ENCODE measurements around the gene STK39. TPM values are rescaled to one million over a fixed set of nuclear protein-coding genes. Genes with fewer than 3 reads are reported as not detected.
A peak's percentile ranks its signal among the peaks of the same experiment; 100 is the strongest.
"Not testable (repeated sequence)": the region's sequence is repeated elsewhere in the genome, so short reads cannot be mapped to it uniquely, and the experiment has no call there.

Gene STK39
- total RNA-seq, 1 donor from 2014 or later = 17.7 TPM

DNA sequence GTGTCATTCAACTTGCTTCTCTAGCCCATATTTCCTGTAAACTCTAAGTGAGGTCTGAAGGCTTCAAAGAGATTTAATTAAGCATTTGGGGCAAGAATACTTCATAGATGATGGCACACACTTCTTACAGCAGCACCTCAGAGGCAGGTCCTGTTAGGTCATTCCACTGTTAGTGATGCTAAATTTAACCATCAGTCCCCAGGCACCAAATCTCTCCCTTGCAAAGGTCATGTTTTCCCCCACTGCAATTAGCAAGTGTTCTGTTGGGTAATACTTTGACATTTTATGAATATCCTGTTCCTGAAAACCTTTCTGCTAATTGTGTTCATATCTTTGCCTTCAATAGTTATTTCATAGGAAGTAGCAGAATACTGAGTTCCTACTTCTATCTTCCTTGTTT, 117.0 kb downstream of the STK39 start:
- DNase-seq (ENCODE audit: missing footprints) (no peak), ATAC-seq (peak; percentile 68)
- intact Hi-C loops (cut with DNase I) = no loop called here

GRCh38 chr2:168127371-168127770, 120.0 kb downstream of the STK39 start:
- DNase-seq (ENCODE audit: missing footprints) (no peak), ATAC-seq (no peak)
- intact Hi-C loops (cut with DNase I) = no loop called here

GRCh38 chr2:168122210-168122609, 125.2 kb downstream of the STK39 start:
- DNase-seq (ENCODE audit: missing footprints); intact Hi-C loops (cut with DNase I); ATAC-seq: not testable (repeated sequence)

- intact Hi-C loops (cut with DNase I) = no loop called here
- ATAC-seq (no peak), DNase-seq (ENCODE audit: missing footprints) (no peak)
These were observed 126.7 kb downstream of the STK39 start for GRCh38 chr2:168120730-168121129.

- DNase-seq (ENCODE audit: missing footprints) (no peak), ATAC-seq (no peak)
- intact Hi-C loops (cut with DNase I) = no loop called here
These were observed 127.1 kb downstream of the STK39 start for GRCh38 chr2:168120310-168120709.

DNA sequence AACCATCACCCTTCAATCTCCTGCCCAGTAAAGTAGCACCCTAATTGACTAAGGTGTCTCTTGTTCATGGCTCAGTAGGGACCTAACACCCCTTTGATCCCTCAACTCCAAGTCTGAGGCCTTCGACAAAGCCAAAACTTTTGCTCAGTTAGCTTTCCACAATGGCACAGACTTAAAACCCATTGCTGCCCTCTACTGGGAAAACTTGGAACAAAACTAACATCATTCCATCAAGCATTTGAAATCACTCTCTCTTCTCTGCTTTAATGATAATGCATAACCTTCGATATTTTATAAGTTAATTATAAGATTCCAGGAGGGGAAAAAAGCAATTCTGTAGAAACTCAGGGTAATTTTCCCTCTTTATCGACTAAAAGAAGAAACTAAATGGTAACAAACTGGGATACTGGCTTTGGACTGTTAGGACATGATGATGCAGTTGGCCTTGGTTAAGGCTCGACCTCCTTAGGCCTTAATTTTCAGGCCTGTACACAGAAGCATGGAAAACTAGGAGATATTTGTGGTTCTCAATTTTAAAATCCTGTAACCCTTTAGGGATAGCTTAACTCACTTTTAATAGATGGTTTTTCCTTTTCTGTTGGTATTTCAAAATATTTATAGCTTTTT, 127.8 kb downstream of the STK39 start:
- intact Hi-C loops (cut with DNase I) = loop anchor here (2.0 to 10.0 kb wide), 2 partner anchors 155 to 1585 kb away; no protein-coding TSS in a partner anchor
- DNase-seq (ENCODE audit: missing footprints) (no peak), ATAC-seq (peak; percentile 55)

GRCh38 chr2:168118733-168119514, 128.5 kb downstream of the STK39 start:
- ATAC-seq (peak; percentile 74), DNase-seq (ENCODE audit: missing footprints) (no peak)
- intact Hi-C loops (cut with DNase I) = loop anchor here (2.0 to 10.0 kb wide), 2 partner anchors 154 to 1584 kb away; no protein-coding TSS in a partner anchor

- ATAC-seq (no peak), DNase-seq (ENCODE audit: missing footprints) (no peak)
- intact Hi-C loops (cut with DNase I) = loop anchor here (10.0 kb wide), 1 partner anchor 1582 kb away; no protein-coding TSS in a partner anchor
These were observed 130.9 kb downstream of the STK39 start for GRCh38 chr2:168116448-168116847.

DNA sequence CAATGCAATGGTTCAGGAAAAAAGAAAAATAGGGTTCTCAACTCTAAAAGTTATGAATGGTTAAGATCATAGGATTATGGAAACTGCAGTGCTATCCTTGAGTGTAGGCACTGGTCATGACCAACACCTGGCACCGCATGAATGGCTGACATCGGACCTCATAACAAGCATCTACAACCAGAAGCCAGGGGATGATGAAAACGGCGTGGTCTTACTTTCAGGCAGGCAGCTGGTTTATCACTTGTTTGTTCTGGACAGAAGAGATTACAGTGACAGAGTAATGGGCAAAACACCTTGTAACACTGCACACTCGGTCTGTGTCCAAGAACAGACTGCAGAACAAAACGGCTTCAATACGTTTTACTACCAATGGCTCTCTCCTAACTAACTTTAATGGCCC, 132.8 kb downstream of the STK39 start:
- DNase-seq (ENCODE audit: missing footprints) = no peak
- no peak for ATAC-seq
- intact Hi-C loops (cut with DNase I) = loop anchor here (10.0 kb wide), 1 partner anchor 1580 kb away; no protein-coding TSS in a partner anchor

- DNase-seq (ENCODE audit: missing footprints) = no peak
- no peak for ATAC-seq
- intact Hi-C loops (cut with DNase I) = loop anchor here (10.0 kb wide), 1 partner anchor 1579 kb away; no protein-coding TSS in a partner anchor
These were observed 133.4 kb downstream of the STK39 start for GRCh38 chr2:168114040-168114439.

DNA sequence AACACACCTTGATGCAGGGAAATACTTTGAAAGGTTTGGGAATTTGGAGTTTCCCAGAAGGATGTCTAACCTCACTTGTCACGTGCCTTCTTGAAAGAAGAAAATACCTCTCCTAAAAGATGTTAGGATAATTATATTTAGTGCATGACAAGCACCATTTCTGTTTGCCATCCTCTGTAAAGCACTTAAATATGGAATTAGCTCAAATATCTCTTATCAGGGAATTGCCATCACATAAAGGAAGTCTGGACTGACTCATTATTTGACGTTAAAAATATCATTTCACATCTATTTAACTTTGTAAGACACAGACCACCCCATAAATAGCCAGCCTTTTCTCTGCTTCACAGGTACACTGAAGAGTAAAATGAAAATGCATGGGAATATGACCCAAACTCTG, 140.1 kb downstream of the STK39 start:
- no peak for ATAC-seq
- intact Hi-C loops (cut with DNase I) = no loop called here
- no peak for DNase-seq (ENCODE audit: missing footprints)

DNA sequence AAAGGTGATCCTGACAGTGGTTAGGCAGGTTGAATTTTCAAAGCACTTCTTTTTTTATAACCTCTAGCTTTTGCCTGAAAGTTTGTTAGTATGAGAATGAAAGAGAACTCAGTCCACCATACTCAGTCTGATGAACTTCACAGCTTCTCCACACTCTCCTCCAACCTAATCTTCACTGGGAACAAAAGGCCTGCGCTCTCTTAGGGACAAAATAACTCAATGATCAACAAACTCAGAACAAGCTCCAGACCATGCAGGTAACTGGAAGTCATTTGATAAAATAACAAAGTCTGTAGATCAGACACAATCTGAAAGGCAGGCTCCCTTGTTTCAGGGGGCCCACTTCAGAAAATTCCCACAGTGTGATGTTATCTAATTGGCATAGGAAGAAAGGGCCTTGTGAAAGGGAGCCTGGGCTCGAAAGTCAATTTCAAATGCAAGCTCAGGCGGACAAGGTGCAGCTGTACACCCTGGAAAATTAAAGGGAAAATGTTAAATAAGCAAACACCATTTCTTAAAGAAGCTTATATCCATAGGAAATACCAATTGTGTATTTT, 142.2 kb downstream of the STK39 start:
- DNase-seq (ENCODE audit: missing footprints) (no peak), ATAC-seq (no peak)
- intact Hi-C loops (cut with DNase I) = no loop called here

GRCh38 chr2:168097431-168097830, 150.0 kb downstream of the STK39 start:
- no peak for DNase-seq (ENCODE audit: missing footprints)
- ATAC-seq = no peak
- intact Hi-C loops (cut with DNase I) = no loop called here

GRCh38 chr2:168096158-168096557, 151.2 kb downstream of the STK39 start:
- no peak for DNase-seq (ENCODE audit: missing footprints)
- no peak for ATAC-seq
- intact Hi-C loops (cut with DNase I) = no loop called here

- intact Hi-C loops (cut with DNase I) = no loop called here
These were observed 155.4 kb downstream of the STK39 start for GRCh38 chr2:168091986-168092385.

DNA sequence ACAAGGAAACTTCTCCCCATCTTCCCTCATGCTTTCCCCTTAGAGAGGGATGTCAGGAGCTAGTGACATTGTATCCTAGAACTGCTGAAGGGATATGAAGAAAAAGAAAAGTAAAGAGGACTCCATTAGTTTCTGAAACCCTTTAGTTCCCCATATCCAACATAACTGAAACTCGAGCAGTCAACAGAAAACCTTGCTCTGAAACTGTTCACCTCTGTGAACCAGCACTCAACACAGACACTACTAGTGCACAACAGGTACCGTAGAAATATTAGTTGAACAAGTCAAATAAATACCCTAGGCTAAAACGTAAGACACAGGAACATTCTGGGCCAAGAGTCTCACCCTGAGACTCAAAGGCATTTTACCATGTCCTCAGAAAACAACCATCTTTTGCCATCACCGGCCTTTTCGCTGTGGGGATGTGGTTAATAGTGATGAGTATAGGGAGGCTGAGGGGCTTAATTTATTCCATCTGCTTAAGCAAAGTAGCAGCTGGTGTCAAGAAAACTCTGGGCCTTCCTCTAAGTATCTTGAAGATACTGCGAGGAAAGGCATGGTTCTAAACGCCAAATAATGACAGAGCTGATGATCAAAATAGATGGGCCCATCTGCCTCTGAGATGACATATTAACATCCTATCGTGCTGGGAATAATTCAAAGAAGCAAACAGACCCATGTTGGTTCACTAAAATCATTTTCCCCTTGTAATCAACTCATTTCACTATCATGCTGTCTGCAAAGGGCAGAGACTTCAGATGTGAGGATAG, 156.8 kb downstream of the STK39 start:
- DNase-seq (ENCODE audit: missing footprints) = no peak
- intact Hi-C loops (cut with DNase I) = no loop called here

More at GRCh38 chr2:168091986-168092385, 155.4 kb downstream of the STK39 start:
- ATAC-seq (no peak), DNase-seq (ENCODE audit: missing footprints) (no peak)

GRCh38 chr2:168089200-168089599, 158.2 kb downstream of the STK39 start:
- ATAC-seq (no peak), DNase-seq (ENCODE audit: missing footprints) (no peak)
- intact Hi-C loops (cut with DNase I) = no loop called here

More for the DNA sequence above, 156.8 kb downstream of the STK39 start:
- ATAC-seq = no peak

DNA sequence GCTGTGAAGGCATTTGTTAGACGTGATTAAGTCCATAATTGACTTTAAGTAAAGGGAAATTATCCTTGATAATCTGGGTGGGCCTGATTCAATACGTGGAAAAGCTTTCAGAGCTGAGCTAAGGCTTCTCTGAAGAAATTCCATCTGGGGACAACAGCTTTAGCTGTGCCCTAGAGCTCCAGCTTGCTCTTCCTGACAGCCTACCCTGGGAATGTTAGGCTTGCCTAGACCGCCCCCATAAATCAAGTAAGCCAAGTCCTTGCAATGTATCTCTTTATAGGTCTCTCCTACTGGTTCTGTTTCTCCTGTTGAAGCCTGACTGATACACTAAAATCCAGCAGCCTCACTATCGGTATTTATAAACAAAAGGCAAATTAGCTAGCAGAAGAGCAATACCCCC, 160.0 kb downstream of the STK39 start:
- no peak for ATAC-seq
- DNase-seq (ENCODE audit: missing footprints) = no peak
- intact Hi-C loops (cut with DNase I) = no loop called here

DNA sequence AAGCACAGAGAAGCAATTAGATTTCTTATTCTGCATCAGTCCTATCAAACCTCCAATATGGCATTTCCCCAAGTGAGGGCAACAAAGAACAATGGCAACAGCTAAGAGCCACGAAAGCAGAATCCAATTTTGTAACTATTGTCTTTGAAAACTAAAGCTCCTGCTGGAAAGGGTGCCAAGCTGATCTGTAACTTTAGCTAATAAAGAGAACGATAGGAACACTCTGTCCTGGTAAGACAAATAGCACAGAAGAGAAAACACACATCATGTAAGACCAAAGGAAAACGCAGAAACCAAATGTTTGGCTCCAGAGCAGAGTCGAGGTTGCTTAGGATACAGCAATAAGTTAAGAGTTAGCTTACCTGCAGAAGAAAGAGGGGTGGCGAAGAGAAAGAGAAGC, 160.5 kb downstream of the STK39 start:
- DNase-seq (ENCODE audit: missing footprints) = no peak
- intact Hi-C loops (cut with DNase I) = no loop called here

More for the DNA sequence above, 160.5 kb downstream of the STK39 start:
- no peak for ATAC-seq
